ENCODE results near the gene SRP68.

SRP68 gene

GRCh38 chr17:76085066-76085730 is 12.9 kb upstream of the SRP68 start:
- H3K4me3 ChIP-seq (ENCODE audit: low read depth, low read length), result no peak overlapping the region
- DNase-seq (ENCODE audit: low read depth), result no peak
- in situ Hi-C loops (cut with HindIII; ENCODE audit: low sequenced_read_pairs), result no loop called here
- TF ChIP-seq CTCF (IDR thresholded peaks at IDR 0.05; ENCODE audit: low read depth, low read length, missing control alignments), result no peak

GRCh38 chr17:76083536-76084182 is 11.3 kb upstream of the SRP68 start:
- DNase-seq (ENCODE audit: low read depth), result no peak
- no peak for TF ChIP-seq CTCF (IDR thresholded peaks at IDR 0.05; ENCODE audit: low read depth, low read length, missing control alignments)
- no peak overlapping the region for H3K4me3 ChIP-seq (ENCODE audit: low read depth, low read length)
- in situ Hi-C loops (cut with HindIII; ENCODE audit: low sequenced_read_pairs), result no loop called here

- TF ChIP-seq CTCF (IDR thresholded peaks at IDR 0.05; ENCODE audit: low read depth, low read length, missing control alignments), result no peak
- DNase-seq (ENCODE audit: low read depth), result no peak
- in situ Hi-C loops (cut with HindIII; ENCODE audit: low sequenced_read_pairs), result no loop called here
- H3K4me3 ChIP-seq (ENCODE audit: low read depth, low read length), result no peak overlapping the region
These were observed 10.3 kb upstream of the SRP68 start for GRCh38 chr17:76082326-76083251.

GRCh38 chr17:76081295-76082210 is 9.2 kb upstream of the SRP68 start:
- DNase-seq (ENCODE audit: low read depth), result no peak
- in situ Hi-C loops (cut with HindIII; ENCODE audit: low sequenced_read_pairs), result no loop called here
- no peak overlapping the region for H3K4me3 ChIP-seq (ENCODE audit: low read depth, low read length)
- TF ChIP-seq CTCF (IDR thresholded peaks at IDR 0.05; ENCODE audit: low read depth, low read length, missing control alignments), result no peak

- DNase-seq (ENCODE audit: low read depth), result no peak
- in situ Hi-C loops (cut with HindIII; ENCODE audit: low sequenced_read_pairs), result no loop called here
- H3K4me3 ChIP-seq (ENCODE audit: low read depth, low read length), result no peak overlapping the region
- no peak for TF ChIP-seq CTCF (IDR thresholded peaks at IDR 0.05; ENCODE audit: low read depth, low read length, missing control alignments)
These were observed 8.5 kb upstream of the SRP68 start for GRCh38 chr17:76080768-76081287.

All from astrocyte of the cerebellum (primary cell).